Fibroblast of skin of right biceps (primary cell): ENCODE measurements around the gene AQP1.

Source experiments
- DNase-seq: peaks from one replicate; pipeline ENCODE4 v3.0.0-alpha.2; 2013

AQP1 gene

DNA sequence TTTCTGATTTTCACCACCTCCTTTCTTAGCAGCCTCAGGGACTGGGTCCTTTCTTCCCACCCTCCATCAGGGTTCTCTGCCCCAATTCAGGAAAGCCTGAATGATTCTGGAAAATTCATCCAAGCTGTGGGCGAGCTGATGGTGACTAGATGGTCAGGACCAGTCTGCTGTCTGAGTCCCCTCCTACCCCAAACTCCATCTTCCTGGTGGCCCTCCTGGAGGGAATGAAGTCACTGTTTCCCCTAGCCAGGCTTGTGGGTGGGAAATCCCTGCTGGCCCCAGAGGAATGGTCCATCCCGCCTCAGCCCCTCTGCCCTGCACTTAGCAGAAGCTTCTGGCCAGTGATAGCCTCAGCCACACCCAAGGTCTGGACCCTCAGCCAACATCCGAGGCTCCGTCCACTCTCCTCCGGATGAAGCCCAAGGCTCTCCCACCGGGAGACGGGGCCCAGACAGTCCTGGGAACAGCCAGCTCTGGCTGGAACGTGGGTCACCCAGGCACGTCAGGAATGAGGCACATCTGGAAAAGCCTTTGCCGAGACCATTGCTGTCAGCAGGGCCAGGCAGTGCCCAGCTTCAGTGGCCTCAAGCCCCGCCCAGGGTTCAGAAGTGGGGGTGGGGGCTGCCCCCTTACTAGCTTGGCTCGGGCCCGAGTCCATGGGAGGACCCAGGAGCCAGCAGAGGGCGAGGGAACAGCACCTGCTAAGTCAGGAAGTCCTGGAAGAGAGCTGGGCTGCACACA is 4.0 kb upstream of the AQP1 start:
- no peak for DNase-seq

DNA sequence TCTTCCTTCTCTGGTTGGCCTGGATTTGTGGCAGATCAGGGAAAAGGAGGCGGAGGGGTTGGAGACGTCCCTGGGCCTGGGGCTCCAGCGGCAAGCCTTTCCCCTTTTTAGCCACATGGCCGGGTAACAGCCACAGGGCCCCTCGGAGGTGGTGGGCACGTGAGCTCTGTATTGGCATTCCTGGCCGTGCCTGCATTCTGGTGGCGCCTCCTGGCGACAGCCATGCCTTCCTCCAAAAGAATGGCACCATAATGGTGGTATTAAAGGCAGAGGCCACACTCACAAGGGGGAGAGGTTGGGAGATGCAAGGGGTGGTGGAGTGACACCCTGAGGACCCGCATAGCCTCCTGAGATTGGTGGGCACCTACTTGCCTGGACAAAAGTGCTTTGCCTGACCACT is 3.0 kb upstream of the AQP1 start:
- DNase-seq = no peak

DNA sequence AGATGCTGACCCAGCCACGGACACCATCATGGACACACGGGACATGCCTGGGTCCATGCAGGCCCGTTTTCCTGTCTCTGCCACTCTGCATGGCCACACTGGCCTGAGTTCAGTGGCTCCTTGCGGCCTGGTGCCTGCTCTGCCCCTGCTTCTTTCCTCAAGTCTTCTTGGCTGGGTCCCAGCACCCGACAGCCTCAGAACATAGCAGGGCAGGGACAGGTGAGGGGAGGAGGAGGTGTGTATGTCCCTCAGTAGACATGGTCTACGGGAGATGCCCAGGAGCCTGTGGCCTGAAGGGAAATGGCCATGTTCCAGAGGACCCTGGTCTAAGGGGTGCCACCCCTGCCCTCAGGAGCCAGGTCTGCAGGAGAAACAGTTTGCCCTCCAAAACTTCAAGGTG is 2.2 kb upstream of the AQP1 start:
- DNase-seq = no peak

DNA sequence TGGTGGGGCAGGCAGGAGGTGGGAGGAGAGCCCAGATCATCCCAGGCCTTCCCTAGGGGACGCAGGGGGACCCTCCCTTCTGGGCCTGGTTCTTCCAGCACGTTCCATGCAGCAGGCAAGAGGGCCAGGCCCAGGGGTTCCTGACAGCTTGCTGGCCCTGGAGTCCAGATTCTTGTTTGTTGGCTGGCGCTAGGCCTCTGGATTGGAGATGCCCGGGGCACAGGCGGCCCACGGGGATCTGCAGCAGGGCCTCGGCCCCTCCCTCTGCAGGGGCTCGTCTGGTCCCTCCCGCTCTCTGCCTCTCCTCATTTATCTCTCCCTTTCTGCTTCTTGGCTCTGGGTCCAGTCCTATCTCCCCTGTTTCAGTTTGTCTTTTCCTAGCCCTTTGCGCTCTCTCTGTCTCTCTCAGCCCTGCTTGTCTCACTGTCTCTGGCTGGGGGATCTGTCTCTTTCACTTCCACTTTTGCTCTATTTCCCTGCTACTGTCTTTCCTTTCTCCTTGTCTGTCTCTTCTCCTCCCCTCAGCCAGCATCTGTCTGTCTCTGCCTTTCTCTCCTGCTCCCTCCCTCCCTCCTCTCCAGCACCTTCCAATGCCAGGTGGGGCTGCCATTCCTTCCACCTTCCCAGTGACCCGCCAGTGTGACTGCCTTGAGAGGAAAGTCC is 1.1 kb upstream of the AQP1 start:
- no peak for DNase-seq

DNA sequence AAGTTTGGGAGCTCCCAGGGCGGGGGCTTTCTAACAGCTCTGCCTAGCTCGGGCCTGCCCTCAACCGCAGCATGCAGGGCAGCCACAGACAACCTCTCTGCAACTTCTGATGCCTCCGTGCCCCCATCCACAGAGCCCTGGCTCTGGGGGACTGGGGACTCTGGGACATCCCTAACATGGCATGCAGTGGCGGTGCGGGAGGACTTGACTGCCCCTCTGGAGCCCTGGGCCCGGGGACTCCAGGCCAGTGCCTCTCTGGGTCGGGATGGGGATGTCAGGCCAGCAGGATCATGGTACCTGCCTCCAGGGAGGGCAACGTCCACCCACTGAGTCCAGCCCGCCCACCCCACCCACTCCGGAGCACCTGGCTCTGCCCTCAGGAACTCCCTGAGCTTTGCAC is 520 bp upstream of the AQP1 start:
- DNase-seq = no peak

DNA sequence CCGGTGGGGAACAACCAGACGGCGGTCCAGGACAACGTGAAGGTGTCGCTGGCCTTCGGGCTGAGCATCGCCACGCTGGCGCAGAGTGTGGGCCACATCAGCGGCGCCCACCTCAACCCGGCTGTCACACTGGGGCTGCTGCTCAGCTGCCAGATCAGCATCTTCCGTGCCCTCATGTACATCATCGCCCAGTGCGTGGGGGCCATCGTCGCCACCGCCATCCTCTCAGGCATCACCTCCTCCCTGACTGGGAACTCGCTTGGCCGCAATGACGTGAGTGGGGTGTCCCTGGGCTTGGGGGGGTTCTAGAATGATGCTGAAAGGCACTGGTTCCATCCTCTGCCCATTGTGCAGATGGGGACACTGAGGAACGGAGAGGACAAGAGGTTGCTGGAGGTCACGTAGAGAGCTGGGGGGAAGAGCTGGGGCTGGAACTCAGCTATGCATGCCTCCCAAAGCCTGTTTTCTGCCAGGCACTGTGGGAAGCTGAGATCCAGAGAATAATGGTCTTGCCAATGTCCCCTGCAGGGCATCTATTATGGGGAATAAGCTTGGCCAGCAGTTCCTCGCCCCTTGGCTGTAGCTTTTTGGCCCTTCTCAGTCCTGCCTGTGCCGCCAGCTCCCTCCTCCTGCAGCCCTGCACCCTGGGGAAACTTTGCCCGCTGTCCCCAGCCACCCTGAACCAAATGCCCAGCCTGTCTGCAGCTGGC is 523 bp downstream of the AQP1 start:
- no peak for DNase-seq

DNA sequence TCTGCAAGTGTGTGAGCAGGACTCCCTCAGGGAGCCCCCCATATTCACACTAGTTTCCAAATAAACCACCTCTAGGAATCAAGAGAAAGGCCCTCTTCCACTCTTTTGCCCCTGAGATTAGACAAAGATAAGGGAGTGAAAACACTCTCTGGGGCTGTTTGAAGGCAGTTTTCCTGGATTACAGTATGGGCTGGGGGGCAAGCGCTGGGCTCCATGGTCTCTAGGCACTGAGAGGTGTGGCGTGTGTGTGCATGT is 1.0 kb downstream of the AQP1 start:
- no peak for DNase-seq

DNA sequence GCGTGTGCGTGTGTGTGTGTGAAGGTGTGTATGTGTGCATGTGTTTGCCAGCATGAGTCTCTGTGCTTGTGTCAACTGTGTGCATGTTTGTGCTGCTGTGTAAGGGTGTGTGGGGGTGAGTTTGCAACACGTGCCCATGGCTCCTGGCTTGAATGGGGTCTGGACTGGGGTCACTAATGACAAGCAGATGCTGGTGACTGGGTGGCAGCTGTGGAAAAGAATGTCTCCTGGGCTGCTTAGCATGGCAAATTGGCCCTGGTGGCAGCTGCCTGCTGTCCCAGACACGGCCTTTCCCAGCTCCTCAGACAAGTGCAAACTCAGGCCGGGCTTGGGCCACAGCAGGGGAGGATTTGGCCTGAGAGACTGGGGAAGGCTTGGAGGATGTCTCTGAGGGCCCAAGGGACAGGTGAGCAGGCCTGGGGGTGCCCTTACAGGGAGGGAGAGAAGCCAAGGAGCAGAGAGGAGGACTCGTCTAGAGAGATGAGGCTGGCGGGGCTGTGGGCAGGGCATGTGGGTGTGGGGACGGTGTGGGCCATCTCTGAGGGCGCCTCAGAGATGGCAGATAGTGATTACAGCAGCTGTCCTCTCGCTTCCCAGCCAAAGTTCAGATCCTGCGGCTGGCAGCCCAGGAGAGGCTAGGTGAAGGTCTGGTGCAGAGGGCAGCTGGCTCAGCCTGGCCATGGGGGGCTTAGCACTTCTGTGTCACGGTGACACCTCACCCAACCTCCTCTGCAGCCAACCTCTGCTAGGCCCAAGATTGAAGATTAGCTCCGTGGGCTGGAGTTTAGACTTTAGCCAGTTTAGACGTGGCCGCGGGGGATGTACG is 1.5 kb downstream of the AQP1 start:
- DNase-seq = no peak

DNA sequence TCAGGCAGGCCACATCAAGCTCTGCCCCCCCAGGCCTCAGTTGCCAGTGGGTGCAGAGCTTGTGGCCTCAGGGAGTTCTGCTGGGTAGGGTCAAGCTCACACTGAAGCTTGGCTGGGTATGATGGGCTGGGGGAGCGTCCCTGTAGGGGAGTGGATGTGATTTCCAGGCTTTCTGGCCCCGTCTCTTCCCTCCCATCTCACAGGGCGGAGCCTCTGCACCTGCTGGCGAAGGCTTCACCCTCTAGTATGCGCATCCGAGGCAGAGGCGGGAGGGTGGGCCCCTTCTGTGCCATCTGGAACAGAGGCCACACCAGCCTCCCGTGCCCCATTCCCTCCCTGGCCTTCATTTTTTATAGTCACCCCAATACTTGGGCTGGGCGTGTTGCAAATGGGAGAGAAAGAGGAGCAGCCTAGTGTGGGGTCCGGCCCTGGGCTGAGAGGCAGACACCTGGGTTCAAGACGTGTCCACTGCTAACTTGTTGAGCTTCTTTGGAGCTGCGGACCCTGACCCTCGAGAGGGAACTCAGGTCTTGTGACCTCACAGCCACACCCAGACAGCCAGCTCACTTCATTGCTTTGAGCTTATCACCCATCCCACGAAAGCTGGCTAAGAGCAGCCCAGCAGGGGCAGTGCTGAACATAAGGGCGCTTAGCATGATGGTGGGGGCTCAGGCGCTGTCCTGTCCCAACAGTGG is 2.3 kb downstream of the AQP1 start:
- no peak for DNase-seq

DNA sequence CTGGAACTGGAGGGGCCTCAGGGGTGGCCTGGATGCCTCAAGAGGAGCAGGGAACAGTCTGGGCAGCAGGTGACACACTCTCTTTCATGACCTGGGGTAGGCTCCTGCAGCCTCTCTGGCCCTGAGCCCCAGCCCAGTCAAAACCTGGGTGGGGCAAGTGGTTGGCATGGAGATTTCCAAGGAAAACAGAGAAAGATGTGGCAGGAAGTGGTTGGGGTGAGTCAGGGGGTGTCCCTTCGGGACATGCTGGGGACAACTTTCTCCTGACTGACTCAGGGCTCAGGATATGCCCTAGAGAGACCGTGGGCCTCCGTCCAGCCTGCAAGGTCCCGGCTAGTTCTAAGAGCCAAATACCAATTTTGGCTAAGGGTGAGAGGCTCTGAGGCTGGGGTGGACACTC is 2.9 kb downstream of the AQP1 start:
- DNase-seq = peak; percentile 83

DNA sequence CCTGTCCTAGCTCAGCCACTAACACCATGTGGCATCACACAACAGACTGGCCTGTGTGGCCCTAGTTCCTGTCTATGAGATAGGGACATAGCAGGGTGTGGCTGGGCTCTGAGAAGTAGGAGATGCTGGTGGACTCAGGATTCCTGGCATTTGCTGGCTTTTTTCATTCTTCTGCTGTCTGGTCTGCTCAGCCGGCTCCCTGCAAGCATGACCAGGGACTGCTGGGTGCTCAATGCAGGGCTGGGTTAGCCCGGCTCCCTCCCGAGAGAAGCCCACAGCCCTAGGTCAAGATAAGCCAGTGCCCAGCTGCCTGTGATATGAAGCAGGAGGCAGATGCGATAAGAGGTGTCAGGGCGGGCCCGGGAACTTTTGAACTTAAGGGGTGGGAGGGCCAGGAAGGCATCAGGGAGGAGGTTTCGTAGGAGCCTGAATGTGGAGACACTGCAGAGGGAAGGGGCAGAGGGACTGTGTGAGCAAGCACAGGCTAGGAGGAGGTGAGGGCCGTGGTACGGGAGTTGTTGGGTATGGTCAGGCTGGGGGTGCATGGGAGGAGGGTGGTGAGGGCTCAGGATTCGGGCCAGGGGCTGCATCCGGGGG is 3.5 kb downstream of the AQP1 start:
- peak; percentile 24 for DNase-seq

DNA sequence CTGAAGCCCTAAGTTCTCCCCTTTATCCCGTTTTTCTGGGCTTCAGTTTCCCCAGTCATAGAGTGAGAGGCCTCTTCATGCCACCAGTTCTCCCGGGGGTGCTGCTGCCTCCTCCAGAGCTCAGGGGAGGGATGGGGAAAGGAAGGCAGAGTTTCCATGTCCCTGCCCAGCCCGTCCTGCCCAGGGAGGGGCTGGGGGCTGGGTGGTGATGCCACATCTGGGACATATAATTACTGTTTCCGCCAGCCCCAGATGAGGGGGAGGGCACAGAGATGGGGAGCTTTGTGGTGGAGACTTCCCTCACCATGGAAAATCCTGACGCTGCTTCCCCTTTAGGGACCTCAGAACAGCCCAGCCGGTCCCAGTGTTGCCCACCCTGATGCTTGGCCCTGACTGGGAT is 4.1 kb downstream of the AQP1 start:
- DNase-seq = no peak

DNA sequence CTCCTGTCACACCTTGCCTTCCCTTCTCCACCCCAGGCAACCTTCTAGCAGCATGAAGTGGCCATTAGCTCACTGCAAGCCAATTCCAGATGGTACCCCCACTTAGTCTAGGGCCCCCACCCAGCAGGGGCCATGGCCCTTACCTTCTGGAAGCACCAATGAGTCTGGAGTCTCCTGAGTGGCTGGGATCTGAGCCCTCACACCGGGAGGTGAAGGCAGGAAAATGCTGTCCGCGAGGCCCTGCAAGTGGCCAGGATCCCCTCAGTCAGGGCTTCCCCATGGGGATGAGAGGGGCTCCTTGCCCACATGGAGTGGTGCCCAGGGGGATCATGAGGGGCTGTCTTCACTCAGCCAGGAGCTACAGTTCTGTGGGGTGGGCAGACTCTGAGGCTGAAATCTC is 4.6 kb downstream of the AQP1 start:
- DNase-seq = no peak

DNA sequence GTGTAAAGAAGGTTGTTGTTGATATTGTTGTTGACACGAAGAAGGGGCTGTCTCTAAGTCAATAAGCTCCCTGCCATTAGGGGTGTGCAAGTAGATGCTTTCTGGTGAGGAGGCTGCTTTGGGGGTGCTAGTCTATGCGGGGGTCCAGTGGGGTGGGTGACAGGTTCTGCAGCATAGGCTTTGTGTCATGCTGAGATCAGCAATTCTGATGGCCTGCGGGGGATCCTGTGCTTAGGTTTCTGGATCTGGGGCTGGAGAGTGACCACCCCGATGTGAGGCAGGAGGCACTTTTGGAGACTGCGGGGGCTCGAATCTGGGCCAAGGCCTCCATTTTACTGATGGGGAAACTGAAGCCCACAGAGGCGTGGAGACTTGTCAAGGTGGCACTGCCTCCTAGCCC is 5.1 kb downstream of the AQP1 start:
- DNase-seq = no peak

DNA sequence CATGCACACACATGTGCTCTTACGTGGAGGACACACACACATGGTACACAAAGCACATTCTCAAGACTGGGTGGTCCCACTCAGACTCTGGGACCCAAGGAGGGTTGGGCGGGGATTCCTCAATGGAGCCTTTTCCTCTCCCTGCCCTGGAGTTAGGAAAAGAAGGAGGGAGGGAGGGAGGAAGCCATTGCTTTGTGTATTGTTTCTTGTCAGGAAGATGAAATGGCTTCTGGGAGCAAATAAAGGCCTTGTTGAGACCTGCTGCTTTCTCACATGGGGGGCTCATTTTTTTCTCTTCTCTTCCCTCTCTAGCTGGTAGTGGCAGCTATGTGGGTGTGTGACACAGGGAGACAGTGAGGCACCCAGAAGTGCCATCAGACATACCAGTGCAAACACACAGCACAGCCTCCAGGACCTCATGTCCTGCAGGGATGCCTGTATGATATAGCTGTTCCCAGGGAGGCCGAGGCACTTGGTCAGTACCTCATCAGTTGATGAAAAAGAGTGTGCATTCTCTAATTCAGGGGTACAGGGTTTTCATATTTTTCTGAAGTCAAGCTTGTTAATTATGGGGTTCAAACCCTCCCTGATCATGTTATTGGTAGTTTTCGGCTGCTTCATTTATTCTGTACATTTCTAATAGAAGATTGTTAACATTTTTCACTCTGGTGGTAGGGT is 5.7 kb downstream of the AQP1 start:
- DNase-seq = no peak

DNA sequence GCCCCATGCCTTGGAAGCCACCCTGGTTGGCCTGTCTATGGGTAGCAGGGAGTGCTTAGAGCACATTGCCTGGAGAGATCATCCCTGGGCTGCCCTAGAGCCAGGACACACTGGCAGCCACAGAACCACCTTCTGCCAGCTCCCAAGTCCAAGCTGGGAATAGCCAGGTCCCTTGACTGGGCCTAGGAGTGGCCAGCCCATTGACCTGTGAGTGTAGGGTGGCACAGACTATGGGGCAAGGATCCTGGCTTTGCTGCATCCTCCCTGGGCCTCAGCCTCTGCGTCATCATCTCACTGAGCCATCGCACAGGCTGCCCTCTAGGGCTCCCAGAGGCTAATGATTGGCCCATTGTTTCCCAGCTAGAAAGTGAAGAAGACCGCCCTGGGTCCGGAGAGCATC is 7.0 kb downstream of the AQP1 start:
- DNase-seq = no peak

DNA sequence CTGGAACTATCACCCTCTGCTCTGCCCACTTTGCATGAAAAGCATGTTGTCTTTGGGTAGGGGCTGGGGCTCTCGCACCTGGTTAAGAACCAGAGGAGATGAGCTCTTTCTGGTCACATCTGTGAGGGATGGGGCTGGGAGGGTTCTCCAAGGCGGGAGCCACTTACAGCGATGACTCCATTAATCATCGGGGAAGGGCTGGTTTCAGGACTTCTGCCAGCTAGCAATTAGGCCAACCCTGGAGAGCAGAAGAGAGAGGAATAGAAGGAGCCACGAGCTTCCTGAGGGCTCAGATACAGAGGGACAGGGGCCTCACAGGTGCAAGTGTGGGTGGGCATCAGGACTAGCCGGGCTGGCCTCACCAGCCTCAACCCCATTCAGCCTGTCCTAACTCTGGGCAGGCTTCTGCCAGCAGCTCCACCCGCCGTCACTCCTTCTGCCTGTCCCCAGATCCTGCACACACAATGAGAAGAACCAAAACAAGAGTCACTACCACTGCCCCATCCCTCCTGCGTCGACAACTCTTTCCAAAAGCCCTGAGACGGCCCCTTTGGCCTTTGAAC is 8.4 kb downstream of the AQP1 start:
- peak; percentile 58 for DNase-seq

DNA sequence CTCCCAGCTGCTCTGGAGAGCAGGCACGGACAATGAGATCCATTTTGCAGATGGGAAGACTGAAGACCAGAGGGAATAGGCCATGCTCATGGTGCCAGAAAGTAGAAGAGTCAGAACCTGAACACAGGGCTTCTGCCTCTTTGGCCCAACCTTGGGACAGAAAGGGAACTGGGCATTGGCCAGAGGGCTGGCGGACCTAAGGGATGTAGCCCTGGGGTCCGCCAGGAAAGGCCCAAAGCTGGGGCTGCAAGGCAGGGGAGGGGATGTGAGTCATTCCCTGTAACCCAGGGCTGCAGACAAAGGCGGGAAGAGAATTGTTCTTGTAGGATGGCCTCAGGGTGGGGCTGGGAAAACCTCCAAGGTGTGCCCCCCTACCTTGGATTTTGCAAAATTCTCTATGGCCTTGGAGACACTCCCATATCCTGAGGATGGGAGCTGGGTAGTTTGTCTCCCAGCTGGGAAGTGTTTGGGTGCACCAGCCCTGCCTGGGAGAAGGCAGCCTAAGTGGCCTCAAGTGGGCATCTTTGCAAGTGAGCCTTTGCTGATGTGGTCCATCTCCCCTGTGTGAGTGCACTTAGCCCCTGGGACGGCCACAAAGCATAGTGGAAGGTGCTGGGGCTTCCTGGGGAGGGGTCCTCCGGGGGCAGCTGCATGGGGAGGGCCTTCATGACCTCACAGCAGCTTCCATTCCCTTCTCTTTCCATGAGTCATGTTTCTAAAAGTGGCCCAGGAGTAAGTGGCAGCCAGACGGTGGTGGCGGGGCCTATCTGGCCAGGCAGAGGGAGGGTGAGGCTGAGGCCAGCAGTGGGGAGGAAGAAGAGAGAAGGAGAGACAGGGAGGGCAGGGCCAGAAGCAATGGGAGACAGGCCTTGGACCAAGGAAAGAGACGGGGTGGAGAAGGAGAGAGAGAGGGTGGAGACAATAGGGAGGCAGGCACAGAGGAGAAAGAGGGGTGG is 9.2 kb downstream of the AQP1 start:
- DNase-seq = peak; percentile 74

DNA sequence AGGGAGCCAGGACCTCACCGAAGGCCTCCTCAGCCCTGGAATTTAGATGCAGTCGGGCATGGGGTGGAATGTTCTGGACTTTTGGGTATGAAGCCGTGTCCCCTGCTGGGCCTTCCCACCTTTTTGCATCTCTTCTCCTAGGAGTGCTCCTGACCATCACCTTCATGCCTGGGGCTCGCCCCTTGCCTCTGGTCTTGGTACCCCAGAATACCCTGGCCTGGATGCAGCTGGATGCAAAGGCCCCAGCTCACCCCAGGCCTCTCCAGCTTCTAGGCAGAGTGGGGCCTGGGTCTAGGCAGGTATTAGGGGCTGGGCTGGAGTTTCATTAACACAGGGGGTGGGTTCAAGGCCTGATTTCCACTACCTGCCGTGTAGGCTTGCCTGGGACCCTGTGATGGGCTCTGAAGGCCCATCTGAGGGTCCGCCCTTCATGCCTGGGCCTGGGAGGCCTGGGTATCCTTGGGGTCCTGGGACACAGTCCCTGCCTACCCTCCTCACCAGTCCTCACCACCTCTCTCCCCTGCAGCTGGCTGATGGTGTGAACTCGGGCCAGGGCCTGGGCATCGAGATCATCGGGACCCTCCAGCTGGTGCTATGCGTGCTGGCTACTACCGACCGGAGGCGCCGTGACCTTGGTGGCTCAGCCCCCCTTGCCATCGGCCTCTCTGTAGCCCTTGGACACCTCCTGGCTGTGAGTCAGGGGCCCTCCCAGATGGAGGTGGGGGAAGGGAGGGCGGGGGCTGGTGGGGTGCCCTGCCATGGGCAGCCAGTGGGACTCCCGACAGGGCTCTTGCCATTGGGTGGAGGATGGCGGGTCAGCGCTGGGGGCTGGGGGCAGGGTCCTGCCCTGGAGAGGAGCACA is 10.1 kb downstream of the AQP1 start:
- no peak for DNase-seq
